NOMO-1 treated with dmso at 0.1 percent for 144 hours (cell line): Measurements from ENCODE around the gene EIF5A.
"Not testable (repeated sequence)": the region's sequence is repeated elsewhere in the genome, so short reads cannot be mapped to it uniquely, and the experiment has no call there.

Source experiments
- DNase-seq: peaks from one replicate; lab custom pipeline; 2025; ENCODE audit not compliant: unreplicated experiment; lab: John Stamatoyannopoulos, UW

EIF5A gene

DNA sequence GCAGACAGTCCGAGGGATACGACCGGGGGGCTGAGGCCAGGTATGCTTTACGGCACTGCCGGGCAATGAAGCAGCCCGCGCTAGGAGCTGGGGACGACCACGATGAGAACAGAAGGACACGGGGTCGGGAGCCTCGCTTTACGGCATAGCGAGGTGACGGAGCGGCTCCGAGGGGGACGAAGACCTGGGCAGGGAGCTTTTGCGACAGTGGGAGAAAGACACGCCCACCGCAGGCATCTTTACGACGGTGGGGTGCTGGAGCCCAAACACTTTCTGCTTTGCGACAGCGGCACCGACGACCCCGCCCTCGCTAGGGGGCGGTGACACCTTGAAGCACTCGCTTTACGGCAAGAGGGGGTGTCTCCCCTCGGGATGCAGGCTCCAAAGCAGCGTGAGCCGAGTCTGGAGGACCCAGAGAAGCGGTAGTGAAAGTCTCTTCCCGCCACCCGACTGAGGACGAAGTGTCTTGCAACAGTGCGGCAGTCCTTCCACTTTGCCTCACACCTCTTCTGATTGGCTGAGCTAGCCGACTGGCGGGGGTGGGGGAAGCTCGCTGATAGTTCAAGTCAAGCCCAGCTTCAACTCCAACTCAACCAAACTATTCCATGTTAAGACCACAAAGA, 22.1 kb downstream of the EIF5A start:
- peak; percentile 98 for DNase-seq

- peak; percentile 65 for DNase-seq
Observed at GRCh38 chr17:7329997-7330637, 22.7 kb downstream of the EIF5A start.

- DNase-seq: no peak
Observed at GRCh38 chr17:7330638-7331015, 23.2 kb downstream of the EIF5A start.

- DNase-seq: no peak
Observed at GRCh38 chr17:7332111-7332510, 24.7 kb downstream of the EIF5A start.

GRCh38 chr17:7332600-7333069, 25.2 kb downstream of the EIF5A start:
- DNase-seq: not testable (repeated sequence)

DNA sequence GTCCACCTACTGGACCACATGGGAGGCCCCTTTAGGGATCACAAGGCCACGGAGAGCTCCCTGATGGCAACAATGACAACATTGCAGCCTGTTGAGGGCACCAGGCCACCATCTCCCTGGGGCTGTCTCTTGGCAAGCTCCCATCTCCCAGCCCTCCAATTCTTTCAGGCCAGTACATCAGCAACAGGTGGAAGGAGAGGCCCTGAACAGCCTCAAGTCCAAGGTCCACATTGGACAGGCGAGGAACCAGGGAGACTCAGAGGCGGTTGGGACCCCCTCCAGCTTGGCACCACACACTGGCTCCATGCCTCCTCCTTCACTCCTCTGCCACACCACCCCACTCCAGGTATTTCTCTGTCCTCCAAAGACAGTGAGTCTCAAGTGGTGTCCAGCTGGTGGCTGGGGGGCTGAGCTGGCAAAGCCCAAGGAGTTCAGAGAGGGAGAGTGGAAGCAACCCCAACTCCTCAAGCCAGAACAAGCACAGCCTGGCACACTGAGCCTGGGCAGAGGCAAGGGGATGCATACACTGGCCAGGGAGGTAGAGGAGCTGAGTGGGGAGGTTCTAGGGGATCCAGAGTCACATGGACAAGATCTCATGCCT, 27.6 kb downstream of the EIF5A start:
- no peak for DNase-seq

GRCh38 chr17:7335765-7336164, 28.3 kb downstream of the EIF5A start:
- DNase-seq: not testable (repeated sequence)

- peak; percentile 50 for DNase-seq
Observed at GRCh38 chr17:7336240-7337175, 29.1 kb downstream of the EIF5A start, which contains the start of gene ACAP1. Gene ACAP1, plus strand, starts transcription at chr17:7336529. Its CDS starts 206 bp downstream, at chr17:7336735.

DNA sequence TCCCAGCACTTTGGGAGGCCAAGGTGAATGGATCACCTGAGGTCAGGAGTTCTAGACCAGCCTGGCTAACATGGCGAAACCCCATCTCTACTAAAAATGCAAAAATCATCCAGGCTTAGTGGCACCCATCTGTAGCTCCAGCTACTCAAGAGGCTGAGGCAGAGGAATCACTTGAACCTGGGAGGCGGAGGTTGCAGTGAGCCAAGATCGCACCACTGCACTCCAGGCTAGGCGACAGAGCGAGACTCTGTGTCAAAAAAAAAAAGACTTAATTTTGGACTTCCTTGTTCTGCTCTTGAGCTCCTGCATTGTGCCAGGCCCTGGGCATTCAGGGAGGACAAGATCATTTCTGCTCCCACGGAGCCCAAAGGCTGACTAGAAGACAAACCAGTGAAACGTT, 30.2 kb downstream of the EIF5A start:
- not testable (repeated sequence) for DNase-seq

DNA sequence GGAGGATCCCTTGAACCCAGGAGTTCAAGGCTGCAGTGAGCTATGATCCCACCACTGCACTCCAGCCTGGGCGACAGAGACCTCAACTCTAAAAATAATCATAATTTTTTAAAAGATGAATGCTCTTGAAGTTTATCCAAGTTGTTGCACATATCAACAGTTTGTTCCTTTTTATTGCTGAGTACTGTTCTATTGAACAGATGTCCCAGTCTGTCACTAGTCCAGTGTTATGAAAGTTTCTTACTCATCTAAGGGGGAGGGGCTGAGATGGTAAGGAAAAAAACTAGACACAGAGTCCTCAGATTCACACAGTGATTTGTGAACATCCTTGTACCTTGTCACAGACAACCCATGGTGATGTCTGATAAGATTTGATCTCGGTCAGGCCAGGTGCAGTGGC, 32.8 kb downstream of the EIF5A start:
- no peak for DNase-seq

- no peak for DNase-seq
Observed at GRCh38 chr17:7341842-7342241, 34.4 kb downstream of the EIF5A start.

DNA sequence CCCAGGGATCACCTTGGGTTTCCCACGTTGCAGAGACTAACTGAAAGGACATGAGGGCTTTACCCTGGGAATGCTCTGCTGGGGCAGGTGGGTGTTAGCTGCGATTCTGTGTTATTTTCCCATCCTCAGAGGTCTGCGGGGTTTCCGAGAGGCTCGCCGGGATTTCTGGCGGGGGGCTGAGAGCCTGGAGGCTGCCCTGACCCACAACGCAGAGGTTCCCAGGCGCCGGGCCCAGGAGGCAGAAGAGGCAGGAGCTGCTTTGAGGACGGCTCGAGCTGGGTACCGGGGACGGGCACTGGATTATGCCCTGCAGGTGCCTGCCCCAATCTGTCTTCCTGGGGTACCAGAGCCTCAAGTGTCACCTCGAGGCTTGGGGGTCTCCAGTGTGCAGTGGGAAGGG, 35.8 kb downstream of the EIF5A start:
- DNase-seq: no peak

DNA sequence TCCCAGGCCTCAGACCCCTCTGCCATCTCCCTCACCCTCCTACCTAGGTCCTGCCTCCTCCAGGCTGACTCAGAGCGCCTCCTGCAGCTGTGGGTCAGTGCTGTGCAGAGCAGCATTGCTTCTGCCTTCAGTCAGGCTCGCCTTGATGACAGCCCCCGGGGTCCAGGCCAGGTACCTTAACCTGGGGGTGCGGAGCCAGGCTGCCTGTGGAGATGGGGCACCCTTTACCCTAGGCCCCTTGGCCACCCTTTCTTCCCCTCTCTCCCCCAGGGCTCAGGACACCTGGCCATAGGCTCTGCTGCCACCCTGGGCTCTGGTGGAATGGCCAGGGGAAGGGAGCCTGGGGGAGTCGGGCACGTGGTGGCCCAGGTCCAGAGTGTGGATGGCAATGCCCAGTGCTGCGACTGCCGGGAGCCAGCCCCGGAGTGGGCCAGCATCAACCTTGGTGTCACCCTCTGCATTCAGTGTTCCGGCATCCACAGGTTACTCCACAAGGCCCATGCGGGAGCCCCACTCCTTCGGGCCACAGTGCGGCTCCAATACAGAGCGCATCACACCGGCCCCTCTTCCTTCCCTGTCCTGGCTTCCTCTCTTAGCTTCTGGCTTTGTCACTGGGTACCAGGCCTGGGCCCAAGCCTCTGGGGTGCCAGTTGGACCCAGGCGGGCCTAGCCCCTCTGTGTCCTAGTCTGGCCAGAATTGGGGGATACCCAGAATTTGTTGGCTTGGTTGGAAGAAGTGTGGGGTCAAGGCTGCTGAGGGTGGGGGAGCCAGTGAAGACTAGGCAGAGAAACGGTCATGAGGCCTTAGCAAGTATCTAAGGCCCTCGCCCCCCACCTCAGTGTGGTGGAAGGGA, 39.6 kb downstream of the EIF5A start:
- no peak for DNase-seq

GRCh38 chr17:7347630-7348477, 40.4 kb downstream of the EIF5A start:
- DNase-seq: no peak

- DNase-seq: no peak
Observed at GRCh38 chr17:7348478-7349242, 41.2 kb downstream of the EIF5A start.

- peak; percentile 30 for DNase-seq
Observed at GRCh38 chr17:7351665-7352502, 44.5 kb downstream of the EIF5A start, which contains the start of gene KCTD11. Gene KCTD11, plus strand, starts transcription at chr17:7352162.

GRCh38 chr17:7352503-7352889, 45.1 kb downstream of the EIF5A start:
- DNase-seq: no peak
